Ascending aorta (tissue), 2 donors: ENCODE results near the gene MED16. TPM values are rescaled to one million over a fixed set of nuclear protein-coding genes. Genes with fewer than 3 reads are reported as not detected.

Experiments used
- DNase-seq, 2 donors: peaks; one replicate each; pipeline ENCODE4 v3.0.0-alpha.2; 2019; ENCODE audit warnings: low spot score in 2 of 2
- H3K27ac ChIP-seq, 2 donors: fragments of 200-600 bp; sonication (generic); one replicate each; pipeline ENCODE4 v1.5.1; 2016 to 2017; ENCODE audit warnings: mild to moderate bottlenecking in 1 of 2
- H3K27me3 ChIP-seq: fragments of 200-600 bp; sonication (generic); one replicate; pipeline ENCODE4 v1.5.1; 2017
- H3K36me3 ChIP-seq, 2 donors: fragments of 200-600 bp; sonication (generic); one replicate each; pipeline ENCODE4 v1.5.1; 2016
- H3K4me1 ChIP-seq, 2 donors: fragments of 200-600 bp; sonication (generic); one replicate each; pipeline ENCODE4 v1.5.1; 2016 to 2017; ENCODE audit warnings: mild to moderate bottlenecking in 1 of 2
- H3K4me3 ChIP-seq, 2 donors: fragments of 200-600 bp; sonication (generic); one replicate each; pipeline ENCODE4 v1.5.1; 2016 to 2017; ENCODE audit warnings: mild to moderate bottlenecking in 1 of 2
- H3K9me3 ChIP-seq, 2 donors: fragments of 200-600 bp; sonication (generic); one replicate each; pipeline ENCODE4 v1.5.1; 2016
- intact Hi-C: fragments of 100-400 bp; cut with DNase I; formaldehyde crosslinking; loops from one replicate; pipeline ENCODE4 v1.15.1; 2023
- total RNA-seq: library from RNA; depleted of rRNA; stranded (reverse); fragments of >200 nt; gene quantifications from one replicate; pipeline ENCODE4 v1.1.0, GENCODE V29; 2016
- TF ChIP-seq, protein P1 (sequence below), 3 experiments: fragments of 200-600 bp in 2 of 3; fragments of 450-650 bp in 1 of 3; sonication (generic) in 2 of 3; IDR thresholded peaks; one replicate each; pipeline ENCODE4 v1.5.1; 2016 to 2019; ENCODE audit warnings: antibody characterized with exemption in 3 of 3, mild to moderate bottlenecking in 1 of 3, moderate library complexity in 1 of 3

MED16 gene
- total RNA-seq, 1 donor from 2014 or later, result 73.2 TPM

DNA sequence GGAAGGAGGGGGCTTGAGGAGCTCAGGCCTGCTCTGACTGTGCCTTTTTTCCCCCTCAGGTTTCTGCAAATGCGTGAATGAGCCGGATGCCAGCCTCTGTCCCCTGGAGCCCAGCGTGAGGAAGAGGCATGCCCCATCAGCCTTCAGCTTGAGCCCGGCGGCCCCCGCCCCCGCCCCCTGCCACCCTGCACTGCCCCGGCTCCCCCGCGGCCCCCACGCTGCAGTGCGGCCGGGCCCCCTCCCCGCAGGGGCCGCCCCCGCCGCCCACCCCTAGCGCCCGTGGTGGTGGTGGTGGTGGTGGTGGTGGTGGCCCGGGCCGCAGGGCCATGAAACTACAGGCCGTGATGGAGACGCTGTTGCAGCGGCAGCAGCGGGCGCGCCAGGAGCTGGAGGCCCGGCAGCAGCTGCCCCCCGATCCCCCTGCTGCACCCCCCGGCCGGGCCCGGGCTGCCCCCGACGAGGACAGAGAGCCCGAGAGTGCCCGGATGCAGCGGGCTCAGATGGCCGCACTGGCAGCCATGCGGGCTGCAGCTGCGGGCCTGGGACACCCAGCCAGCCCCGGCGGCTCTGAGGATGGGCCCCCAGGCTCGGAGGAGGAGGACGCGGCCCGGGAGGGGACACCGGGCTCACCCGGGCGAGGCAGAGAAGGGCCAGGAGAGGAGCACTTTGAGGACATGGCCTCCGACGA is 36.4 kb upstream of the MED16 start:
- DNase-seq, result no peak
- TF ChIP-seq, protein P1, sequence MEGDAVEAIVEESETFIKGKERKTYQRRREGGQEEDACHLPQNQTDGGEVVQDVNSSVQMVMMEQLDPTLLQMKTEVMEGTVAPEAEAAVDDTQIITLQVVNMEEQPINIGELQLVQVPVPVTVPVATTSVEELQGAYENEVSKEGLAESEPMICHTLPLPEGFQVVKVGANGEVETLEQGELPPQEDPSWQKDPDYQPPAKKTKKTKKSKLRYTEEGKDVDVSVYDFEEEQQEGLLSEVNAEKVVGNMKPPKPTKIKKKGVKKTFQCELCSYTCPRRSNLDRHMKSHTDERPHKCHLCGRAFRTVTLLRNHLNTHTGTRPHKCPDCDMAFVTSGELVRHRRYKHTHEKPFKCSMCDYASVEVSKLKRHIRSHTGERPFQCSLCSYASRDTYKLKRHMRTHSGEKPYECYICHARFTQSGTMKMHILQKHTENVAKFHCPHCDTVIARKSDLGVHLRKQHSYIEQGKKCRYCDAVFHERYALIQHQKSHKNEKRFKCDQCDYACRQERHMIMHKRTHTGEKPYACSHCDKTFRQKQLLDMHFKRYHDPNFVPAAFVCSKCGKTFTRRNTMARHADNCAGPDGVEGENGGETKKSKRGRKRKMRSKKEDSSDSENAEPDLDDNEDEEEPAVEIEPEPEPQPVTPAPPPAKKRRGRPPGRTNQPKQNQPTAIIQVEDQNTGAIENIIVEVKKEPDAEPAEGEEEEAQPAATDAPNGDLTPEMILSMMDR (IDR thresholded peaks at IDR 0.05), result no peak
- peaks cover 17 to 28% of the 10 kb centered on the region in 2 donors for H3K4me1 ChIP-seq
- H3K27me3 ChIP-seq, result no peaks in the 10 kb centered on the region
- no peak overlapping the region for H3K27ac ChIP-seq
- no peaks in the 10 kb centered on the region for H3K9me3 ChIP-seq
- no peak overlapping the region for H3K4me3 ChIP-seq
- no peaks in the 10 kb centered on the region for H3K36me3 ChIP-seq
- intact Hi-C loops, result loop anchor here (10.0 kb wide), 2 partner anchors 285 to 315 kb away; partner anchors contain the start of genes ATP5F1D and MIDN

DNA sequence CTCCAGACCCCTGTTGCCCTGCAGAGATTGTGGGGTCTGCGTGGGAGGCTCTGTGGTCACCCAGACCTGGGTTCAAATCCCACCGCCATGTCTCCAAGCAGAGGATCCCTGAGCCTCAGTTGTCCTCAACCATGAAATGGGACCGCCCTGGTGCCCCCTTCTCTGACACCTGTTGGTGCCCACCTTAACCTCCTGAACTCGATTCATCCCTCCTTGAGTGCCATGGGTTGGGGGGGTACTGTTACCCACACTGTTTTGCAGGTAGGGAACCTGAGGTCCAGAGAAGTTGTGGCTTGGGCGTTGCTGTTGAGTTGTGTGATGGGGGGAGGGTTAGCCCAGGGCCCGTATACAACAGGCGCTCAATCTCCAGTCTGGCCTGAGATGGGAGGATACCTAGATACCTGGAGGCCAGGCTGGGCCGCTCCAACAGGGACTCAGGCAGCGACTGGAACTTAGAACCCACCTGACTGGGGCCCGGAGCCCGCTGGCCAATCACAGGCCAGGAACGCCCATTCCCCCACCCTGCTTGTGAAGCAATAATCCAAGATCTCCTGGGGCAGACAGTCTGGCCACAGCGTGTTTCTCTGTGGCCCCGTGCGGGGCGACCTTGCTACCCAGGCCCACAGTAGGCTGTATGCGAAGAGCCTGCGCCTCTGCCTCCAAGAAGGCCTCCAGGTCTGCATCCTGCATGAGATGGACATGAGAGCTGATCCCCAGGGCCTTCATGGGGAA is 35.6 kb upstream of the MED16 start:
- TF ChIP-seq, protein P1 (IDR thresholded peaks at IDR 0.05), result no peak
- Histone ChIP-seq H3K4me3 (no peak overlapping the region), H3K9me3 (no peaks in the 10 kb centered on the region), H3K36me3 (no peaks in the 10 kb centered on the region), H3K4me1 (peaks cover 11 to 23% of the 10 kb centered on the region in 2 donors), H3K27ac (no peak overlapping the region), H3K27me3 (no peaks in the 10 kb centered on the region)
- intact Hi-C loops, result loop anchor here (10.0 kb wide), 2 partner anchors 286 to 316 kb away; partner anchors contain the start of genes ATP5F1D and MIDN
- no peak for DNase-seq

DNA sequence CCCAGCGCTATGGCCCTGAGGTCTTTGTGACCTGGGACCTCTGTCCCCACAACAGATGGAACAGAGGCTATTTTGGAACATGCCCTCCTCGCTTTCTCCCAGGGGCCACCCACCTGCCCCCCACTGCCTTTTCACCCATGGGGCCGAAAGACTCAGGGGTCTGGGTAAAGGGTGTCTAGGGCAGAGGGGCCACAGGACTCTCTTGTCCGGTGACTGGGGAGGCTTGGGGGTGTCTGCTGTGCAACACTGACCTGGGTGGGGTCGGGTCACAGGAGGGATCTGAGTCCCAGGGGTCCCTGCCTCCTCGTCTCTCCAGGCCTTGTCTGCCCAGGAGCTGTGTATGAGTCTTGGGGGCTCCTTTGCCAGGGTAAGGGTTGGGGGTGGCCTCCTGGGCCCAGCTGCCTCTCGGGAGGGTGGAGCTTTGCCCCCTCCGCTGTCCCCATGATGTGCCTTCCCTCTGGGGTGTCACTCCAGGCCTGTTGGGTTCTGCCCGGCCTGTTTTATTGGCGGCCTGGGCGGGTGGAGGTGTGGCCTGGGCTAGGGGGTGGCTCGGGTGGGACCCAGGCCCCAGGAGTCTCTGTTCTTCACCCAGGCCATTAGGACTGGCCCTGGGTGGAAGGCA is 34.9 kb upstream of the MED16 start:
- intact Hi-C loops, result loop anchor here (1.0 to 10.0 kb wide), 3 partner anchors 13 to 317 kb away; partner anchors contain the start of genes ATP5F1D and MIDN
- Histone ChIP-seq H3K9me3 (no peaks in the 10 kb centered on the region), H3K27ac (peak overlapping the region; percentile 42 to 59), H3K27me3 (no peaks in the 10 kb centered on the region), H3K4me3 (peak overlapping the region in 1 of 2 donors; percentile 98), H3K4me1 (peaks cover 11 to 16% of the 10 kb centered on the region in 2 donors), H3K36me3 (no peaks in the 10 kb centered on the region)
- no peak for DNase-seq
- TF ChIP-seq, protein P1 (IDR thresholded peaks at IDR 0.05), result no peak

DNA sequence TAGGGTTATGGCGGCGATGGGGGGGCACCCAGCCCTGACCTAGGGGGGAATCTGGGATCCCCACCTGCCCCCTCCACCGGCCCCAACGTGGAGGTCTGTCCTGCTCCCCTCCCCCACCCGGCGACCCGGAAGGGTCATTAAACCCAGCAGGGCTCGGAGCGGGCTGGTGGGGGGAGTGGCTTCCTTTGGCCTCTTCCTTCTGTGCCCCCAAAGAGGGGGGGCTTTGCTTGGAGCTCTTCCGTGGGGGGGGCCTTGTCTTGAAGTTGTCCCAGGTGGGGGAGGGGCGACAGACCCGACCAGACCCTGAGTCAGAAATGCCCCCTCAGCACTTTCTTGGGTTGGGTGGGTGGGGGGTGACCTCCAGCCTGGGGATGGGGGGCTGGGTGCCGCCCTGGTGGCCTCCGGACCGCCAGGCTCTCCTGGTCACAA is 34.4 kb upstream of the MED16 start:
- TF ChIP-seq, protein P1 (IDR thresholded peaks at IDR 0.05), result no peak
- no peak for DNase-seq
- intact Hi-C loops, result loop anchor here (1.0 to 10.0 kb wide), 3 partner anchors 14 to 317 kb away; partner anchors contain the start of genes ATP5F1D and MIDN
- H3K27ac ChIP-seq, result peak overlapping the region; percentile 42 to 59
- H3K4me1 ChIP-seq, result peaks cover 6 to 12% of the 10 kb centered on the region in 2 donors
- H3K4me3 ChIP-seq, result peak overlapping the region; percentile 95 to 98
- no peaks in the 10 kb centered on the region for H3K27me3 ChIP-seq
- no peaks in the 10 kb centered on the region for H3K9me3 ChIP-seq
- H3K36me3 ChIP-seq, result no peaks in the 10 kb centered on the region

DNA sequence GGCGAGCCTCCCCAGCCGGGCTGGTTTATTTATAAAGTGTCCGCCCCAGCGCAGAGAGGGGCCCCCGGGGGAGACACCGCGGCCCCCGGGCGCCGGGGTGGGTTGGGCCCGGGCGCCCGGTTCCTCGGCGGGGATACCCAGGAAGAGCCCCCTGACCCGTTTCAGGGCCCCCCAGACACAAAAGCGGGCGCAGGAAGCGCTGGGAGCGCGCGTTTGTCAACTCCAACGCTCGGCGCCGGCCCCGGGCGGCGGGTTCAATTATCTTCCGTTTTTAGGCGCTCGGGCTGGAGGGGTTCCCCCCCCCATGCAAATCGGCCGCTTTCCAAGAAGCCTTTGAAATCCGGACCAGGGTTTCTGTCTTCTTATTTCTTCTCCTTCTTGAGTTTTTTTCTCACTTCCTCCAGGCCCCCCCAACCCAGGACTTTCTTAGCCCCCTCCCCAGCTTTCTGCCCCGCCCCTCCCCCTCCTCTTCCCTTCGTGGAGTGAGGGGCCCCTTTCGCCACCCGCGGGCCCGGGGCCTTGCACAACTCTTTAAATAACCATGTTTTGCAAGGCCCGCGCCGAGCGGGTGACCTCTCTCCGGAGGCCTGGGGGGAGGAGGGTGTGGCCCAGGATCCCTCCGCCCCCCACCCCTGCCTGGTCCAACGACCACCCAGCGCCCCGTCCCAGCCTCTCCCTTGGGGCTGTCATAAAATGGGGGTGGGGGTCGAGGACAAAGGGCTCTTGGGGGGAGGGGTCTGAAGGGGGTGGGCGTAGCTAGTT is 33.8 kb upstream of the MED16 start:
- peak overlapping the region; percentile 42 to 59 for H3K27ac ChIP-seq
- peak in 1 of 2 donors; percentile 81 for DNase-seq
- intact Hi-C loops, result loop anchor here (1.0 to 10.0 kb wide), 3 partner anchors 15 to 318 kb away; partner anchors contain the start of genes ATP5F1D and MIDN

More for the DNA sequence above, 33.8 kb upstream of the MED16 start:
- Histone ChIP-seq H3K4me3 (peak overlapping the region; percentile 95 to 98), H3K4me1 (peaks cover 5 to 12% of the 10 kb centered on the region in 2 donors), H3K27me3 (no peaks in the 10 kb centered on the region), H3K9me3 (no peaks in the 10 kb centered on the region), H3K36me3 (no peaks in the 10 kb centered on the region)
- TF ChIP-seq, protein P1 (IDR thresholded peaks at IDR 0.05), result no peak
